ENCODE data around the gene SYT2.

SYT2 gene

DNA sequence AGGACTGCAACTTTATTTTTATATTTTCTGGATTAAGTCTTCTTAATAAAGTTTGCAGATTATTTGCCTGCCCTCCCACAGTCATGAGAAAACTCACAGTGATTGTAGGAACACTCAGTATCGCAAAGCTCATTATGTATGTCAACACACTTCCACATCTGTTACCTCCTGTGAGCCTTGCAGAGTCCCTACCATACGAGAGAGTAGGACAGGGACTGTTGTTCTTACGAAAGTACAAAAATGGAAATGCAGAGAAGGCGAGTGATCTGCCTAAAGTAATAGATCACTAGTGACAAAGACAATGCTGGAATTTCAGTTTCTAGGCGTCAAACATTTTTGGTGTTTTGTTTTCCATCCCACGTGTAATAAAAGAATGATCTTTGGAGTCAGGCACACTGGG, 131.7 kb downstream of the SYT2 start:
- TF ChIP-seq CSDC2 (CRISPR knock-in tag; IDR thresholded peaks at IDR 0.05) (0 out of 2 replicates have a peak, but pooled peaks have one; percentile 15), ZNF565 (CRISPR knock-in tag; conservative IDR thresholded peaks at IDR 0.05; ENCODE audit: low read depth) (no peak)
- ATAC-seq: no peak

DNA sequence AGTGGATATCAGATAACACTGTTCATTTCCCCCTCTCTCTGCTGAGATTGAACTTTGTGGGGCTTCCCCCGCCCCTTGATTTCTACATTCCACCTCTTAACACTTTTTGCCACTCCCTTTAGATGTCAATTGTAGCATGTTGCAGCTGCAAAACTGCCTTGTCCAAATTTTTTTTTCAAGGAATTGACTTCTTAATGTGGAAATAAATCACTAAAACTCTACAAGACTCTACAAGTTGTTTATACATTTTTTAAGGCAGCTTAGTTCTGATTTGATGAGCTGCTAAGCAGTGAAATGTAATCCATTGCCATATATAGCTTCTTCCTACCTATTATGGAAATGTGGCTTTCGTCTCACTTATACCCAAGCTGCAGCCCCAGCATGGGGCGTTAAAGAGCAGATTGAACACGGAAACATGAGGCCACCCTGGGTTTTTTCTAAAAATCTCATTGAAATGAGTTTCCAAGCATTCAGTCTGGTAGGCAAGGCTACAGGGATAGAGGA, 132.2 kb downstream of the SYT2 start:
- peak; percentile 62 for ATAC-seq

GRCh38 chr1:202577381-202577780, 132.9 kb downstream of the SYT2 start:
- peak; percentile 21 for ATAC-seq
- TF ChIP-seq, protein P1, sequence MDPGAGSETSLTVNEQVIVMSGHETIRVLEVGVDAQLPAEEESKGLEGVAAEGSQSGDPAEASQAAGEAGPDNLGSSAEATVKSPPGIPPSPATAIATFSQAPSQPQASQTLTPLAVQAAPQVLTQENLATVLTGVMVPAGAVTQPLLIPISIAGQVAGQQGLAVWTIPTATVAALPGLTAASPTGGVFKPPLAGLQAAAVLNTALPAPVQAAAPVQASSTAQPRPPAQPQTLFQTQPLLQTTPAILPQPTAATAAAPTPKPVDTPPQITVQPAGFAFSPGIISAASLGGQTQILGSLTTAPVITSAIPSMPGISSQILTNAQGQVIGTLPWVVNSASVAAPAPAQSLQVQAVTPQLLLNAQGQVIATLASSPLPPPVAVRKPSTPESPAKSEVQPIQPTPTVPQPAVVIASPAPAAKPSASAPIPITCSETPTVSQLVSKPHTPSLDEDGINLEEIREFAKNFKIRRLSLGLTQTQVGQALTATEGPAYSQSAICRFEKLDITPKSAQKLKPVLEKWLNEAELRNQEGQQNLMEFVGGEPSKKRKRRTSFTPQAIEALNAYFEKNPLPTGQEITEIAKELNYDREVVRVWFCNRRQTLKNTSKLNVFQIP (CRISPR knock-in tag; IDR thresholded peaks at IDR 0.05; ENCODE audit: borderline replicate concordance, low read depth): no peak
- TF ChIP-seq SNAI2 (CRISPR knock-in tag; IDR thresholded peaks at IDR 0.05): 0 out of 2 replicates have a peak, but pooled peaks have one; percentile 45

More for the DNA sequence above, 132.2 kb downstream of the SYT2 start:
- peak; percentile 52; the same call in 1 of the 2 replicates for TF ChIP-seq OSR1 (CRISPR knock-in tag; IDR thresholded peaks at IDR 0.05)
- no peak for TF ChIP-seq ZFP3 (CRISPR knock-in tag; IDR thresholded peaks at IDR 0.05)

DNA sequence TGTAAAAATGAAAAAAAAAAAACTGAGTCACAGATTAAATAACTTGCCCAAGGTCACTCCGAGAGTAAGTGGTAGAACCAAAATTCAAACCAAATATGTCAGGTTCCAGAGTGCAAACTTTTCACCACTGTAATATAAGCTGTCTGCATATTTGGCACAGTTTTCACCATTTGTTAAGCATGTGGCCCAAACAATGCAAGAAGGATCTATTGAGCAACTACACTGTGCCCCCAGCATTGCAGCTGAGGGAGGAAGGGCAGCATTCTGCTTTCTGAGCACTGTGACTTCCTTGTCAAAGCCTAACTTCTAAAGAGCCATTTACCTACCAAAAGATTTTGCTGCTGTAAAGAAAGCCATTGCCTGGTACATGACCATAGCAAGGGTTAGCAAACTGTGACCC, 133.4 kb downstream of the SYT2 start:
- TF ChIP-seq ESRRG (CRISPR knock-in tag; IDR thresholded peaks at IDR 0.05) (no peak), ISL1 (CRISPR knock-in tag; IDR thresholded peaks at IDR 0.05) (no peak), CSDC2 (CRISPR knock-in tag; IDR thresholded peaks at IDR 0.05) (peak; percentile 12; the same call in 1 of the 2 replicates), ARNTL (CRISPR knock-in tag; IDR thresholded peaks at IDR 0.05; ENCODE audit: borderline replicate concordance, low read depth) (no peak), RARB (CRISPR knock-in tag; IDR thresholded peaks at IDR 0.05) (no peak; the same call in 1 of the 2 replicates)
- peak; percentile 26; the same call in 2 of the 3 replicates for ATAC-seq

DNA sequence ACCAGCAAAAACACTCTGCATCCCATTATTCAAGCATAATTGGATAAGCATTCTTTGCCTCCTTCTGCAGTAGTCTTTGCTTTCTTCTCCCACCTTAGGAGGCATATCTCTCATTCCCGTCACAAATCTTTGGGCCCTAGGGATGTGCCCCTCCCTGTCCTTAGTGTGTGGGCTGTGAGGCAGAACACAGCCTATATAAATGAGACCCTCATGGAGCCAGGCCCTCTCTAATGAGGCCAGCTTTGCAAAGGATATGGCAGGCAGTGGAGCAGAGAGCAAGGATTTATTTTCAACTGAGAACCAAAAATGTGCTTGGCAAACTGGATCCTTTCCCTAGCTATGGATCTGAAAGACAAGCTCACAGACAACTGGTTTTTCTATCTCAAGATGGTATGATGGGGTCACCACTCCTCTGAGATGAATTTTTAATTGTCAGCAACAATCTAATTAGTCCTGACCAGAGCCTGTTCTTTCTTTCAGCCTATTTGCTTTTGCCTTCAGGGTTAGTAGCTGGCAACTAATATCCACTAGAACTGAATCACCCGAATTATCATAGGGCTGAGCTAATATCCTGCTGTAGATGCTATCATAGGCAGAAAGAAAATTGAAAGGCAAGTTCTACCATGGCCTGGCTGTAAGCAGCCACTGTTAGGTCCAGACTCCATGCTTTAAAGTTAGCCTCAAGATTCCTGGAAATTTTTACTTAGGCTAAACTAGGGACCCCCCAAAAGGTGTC, 134.2 kb downstream of the SYT2 start:
- peak; percentile 47 for ATAC-seq
- peak; percentile 47; the same call in 1 of the 2 replicates for TF ChIP-seq ZC3H10 (CRISPR knock-in tag; IDR thresholded peaks at IDR 0.05)
- TF ChIP-seq CREB5 (CRISPR knock-in tag; IDR thresholded peaks at IDR 0.05; ENCODE audit: low read depth): no peak; the same call in 1 of the 2 replicates
- peak; percentile 96 for TF ChIP-seq TSHZ2 (CRISPR knock-in tag; IDR thresholded peaks at IDR 0.05)
- peak; percentile 37; the same call in 1 of the 2 replicates for TF ChIP-seq ZNF8 (CRISPR knock-in tag; IDR thresholded peaks at IDR 0.05)
- TF ChIP-seq ISL1 (CRISPR knock-in tag; IDR thresholded peaks at IDR 0.05): peak; percentile 72
- no peak for TF ChIP-seq PPARA (CRISPR knock-in tag; IDR thresholded peaks at IDR 0.05; ENCODE audit: borderline replicate concordance)
- TF ChIP-seq ARNTL (CRISPR knock-in tag; IDR thresholded peaks at IDR 0.05; ENCODE audit: borderline replicate concordance, low read depth): no peak
- TF ChIP-seq ZNF70 (CRISPR knock-in tag; IDR thresholded peaks at IDR 0.05): peak; percentile 7; the same call in 1 of the 2 replicates
- TF ChIP-seq ZFP30 (CRISPR knock-in tag; IDR thresholded peaks at IDR 0.05): peak; percentile 21; the same call in 1 of the 2 replicates
- TF ChIP-seq SNAI2 (CRISPR knock-in tag; IDR thresholded peaks at IDR 0.05): peak; percentile 77; the same call in 1 of the 2 replicates
- no peak for TF ChIP-seq OSR1 (CRISPR knock-in tag; IDR thresholded peaks at IDR 0.05)
- TF ChIP-seq ESRRG (CRISPR knock-in tag; IDR thresholded peaks at IDR 0.05): no peak
- TF ChIP-seq, protein P1 (CRISPR knock-in tag; IDR thresholded peaks at IDR 0.05; ENCODE audit: borderline replicate concordance, low read depth): no peak
- no peak for TF ChIP-seq TOX (CRISPR knock-in tag; IDR thresholded peaks at IDR 0.05; ENCODE audit: borderline replicate concordance)
- TF ChIP-seq, protein P2, sequence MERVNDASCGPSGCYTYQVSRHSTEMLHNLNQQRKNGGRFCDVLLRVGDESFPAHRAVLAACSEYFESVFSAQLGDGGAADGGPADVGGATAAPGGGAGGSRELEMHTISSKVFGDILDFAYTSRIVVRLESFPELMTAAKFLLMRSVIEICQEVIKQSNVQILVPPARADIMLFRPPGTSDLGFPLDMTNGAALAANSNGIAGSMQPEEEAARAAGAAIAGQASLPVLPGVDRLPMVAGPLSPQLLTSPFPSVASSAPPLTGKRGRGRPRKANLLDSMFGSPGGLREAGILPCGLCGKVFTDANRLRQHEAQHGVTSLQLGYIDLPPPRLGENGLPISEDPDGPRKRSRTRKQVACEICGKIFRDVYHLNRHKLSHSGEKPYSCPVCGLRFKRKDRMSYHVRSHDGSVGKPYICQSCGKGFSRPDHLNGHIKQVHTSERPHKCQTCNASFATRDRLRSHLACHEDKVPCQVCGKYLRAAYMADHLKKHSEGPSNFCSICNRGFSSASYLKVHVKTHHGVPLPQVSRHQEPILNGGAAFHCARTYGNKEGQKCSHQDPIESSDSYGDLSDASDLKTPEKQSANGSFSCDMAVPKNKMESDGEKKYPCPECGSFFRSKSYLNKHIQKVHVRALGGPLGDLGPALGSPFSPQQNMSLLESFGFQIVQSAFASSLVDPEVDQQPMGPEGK (CRISPR knock-in tag; IDR thresholded peaks at IDR 0.05; ENCODE audit: borderline replicate concordance): peak; percentile 10; the same call in 1 of the 2 replicates
- TF ChIP-seq ZNF565 (CRISPR knock-in tag; conservative IDR thresholded peaks at IDR 0.05; ENCODE audit: low read depth): no peak
- TF ChIP-seq ZFP3 (CRISPR knock-in tag; IDR thresholded peaks at IDR 0.05): 0 out of 2 replicates have a peak, but pooled peaks have one; percentile 65
- no peak for TF ChIP-seq RARB (CRISPR knock-in tag; IDR thresholded peaks at IDR 0.05)
- TF ChIP-seq TCF4 (CRISPR knock-in tag; IDR thresholded peaks at IDR 0.05; ENCODE audit: borderline replicate concordance): peak; percentile 91; the same call in 1 of the 2 replicates
- TF ChIP-seq, protein P3, sequence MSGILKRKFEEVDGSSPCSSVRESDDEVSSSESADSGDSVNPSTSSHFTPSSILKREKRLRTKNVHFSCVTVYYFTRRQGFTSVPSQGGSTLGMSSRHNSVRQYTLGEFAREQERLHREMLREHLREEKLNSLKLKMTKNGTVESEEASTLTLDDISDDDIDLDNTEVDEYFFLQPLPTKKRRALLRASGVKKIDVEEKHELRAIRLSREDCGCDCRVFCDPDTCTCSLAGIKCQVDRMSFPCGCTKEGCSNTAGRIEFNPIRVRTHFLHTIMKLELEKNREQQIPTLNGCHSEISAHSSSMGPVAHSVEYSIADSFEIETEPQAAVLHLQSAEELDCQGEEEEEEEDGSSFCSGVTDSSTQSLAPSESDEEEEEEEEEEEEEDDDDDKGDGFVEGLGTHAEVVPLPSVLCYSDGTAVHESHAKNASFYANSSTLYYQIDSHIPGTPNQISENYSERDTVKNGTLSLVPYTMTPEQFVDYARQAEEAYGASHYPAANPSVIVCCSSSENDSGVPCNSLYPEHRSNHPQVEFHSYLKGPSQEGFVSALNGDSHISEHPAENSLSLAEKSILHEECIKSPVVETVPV (CRISPR knock-in tag; IDR thresholded peaks at IDR 0.05): no peak
- TF ChIP-seq CSDC2 (CRISPR knock-in tag; IDR thresholded peaks at IDR 0.05): peak; percentile 38; the same call in 1 of the 2 replicates

Measured in SK-N-SH treated with all-trans-retinoic acid at 6 μM for 48 hours (cell line).